GM12891 (cell line): ENCODE measurements around the gene RERE.

Experiments used
- DNase-seq: peaks from one replicate; pipeline ENCODE4 v3.0.0; 2011; ENCODE audit warnings: low spot score; ENCODE audit not compliant: insufficient read length
- FAIRE-seq: peaks from 2 replicates; lab custom pipeline; 2011; peaks lifted over from hg19 to GRCh38; lab: Jason Lieb, UNC
- PAX5 ChIP-seq: IDR thresholded peaks from 2 replicates; pipeline ENCODE4 v1.6.1; 2011; ENCODE audit warnings: low read length, moderate library complexity, mild to moderate bottlenecking; ENCODE audit not compliant: insufficient read depth, severe bottlenecking
- POLR2A ChIP-seq: IDR thresholded peaks from 2 replicates; pipeline ENCODE4 v1.6.1; 2011; ENCODE audit warnings: low read depth, low read length, control low read depth
- POLR2AphosphoS5 ChIP-seq: IDR thresholded peaks from 2 replicates; pipeline ENCODE4 v1.6.1; 2011; ENCODE audit warnings: low read depth, low read length, control low read depth
- POU2F2 ChIP-seq: IDR thresholded peaks from 2 replicates; pipeline ENCODE4 v1.6.1; 2011; ENCODE audit warnings: low read depth, mild to moderate bottlenecking, control low read depth, low read length, moderate library complexity
- SPI1 ChIP-seq: IDR thresholded peaks from 2 replicates; pipeline ENCODE4 v1.6.1; 2011; ENCODE audit warnings: low read depth, low read length, control low read depth
- TAF1 ChIP-seq: IDR thresholded peaks from 2 replicates; pipeline ENCODE4 v1.6.1; 2011; ENCODE audit warnings: low read depth, low read length, control low read depth

RERE gene

DNA sequence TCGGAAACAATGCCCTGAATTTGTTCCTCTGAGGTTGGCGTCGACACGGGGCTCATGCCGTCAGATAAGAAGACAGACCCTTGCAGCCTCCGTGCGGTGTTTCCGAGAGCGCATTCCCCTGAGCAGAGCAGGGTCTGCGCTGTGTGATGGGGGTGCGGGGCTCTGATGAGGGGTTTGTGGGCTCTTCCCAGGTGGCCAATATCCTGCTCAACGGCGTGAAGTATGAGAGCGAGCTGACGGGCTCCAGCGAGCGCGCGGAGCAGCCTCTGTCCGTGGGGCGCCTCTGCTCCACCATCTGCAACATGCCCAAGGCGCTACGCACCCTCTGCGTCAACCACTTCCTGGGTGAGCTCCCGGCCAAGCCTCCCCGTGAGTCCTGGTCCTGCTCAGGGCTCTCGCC, 482.2 kb downstream of the RERE start:
- FAIRE-seq (no peak), DNase-seq (no peak)
- no peak for TF ChIP-seq PAX5
- TF ChIP-seq POLR2AphosphoS5 = no peak
- no peak for TF ChIP-seq POU2F2
- no peak for TF ChIP-seq SPI1
- TF ChIP-seq POLR2A = no peak
- TF ChIP-seq TAF1 = no peak

DNA sequence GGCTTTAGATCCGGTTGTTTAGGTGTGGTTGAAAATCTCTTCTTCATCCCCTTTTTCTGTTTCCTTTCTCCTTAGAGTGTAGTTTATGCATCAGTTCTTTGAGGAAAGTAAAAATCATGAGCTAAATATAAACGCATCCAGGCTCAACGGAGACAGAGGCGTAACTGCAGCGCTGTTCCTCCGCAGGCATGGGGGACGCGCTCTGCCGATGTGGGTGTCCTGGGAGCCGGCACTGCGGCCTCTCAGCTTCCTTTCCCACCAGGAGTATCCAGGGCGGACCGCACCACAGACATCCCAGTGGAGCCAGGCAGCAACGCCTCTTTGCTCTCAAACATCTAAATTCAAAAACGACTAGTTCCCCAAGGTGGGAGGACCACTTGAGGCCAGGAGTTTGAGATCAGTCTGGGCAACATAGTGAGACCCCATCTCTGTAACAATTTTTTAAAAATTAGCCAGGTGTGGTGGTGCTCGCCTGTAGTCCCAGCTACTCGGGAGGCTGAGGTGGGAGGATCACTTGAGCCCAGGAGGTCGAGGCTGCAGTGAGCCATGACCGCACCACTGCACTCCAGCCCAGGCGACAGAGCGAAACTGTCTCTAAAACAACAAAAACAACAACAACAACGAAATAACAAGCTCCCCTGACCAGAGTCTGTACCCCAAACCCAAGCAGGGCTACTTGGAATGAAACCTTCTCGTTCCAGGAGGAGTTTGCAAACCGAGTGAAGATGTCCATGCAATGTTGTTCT, 483.2 kb downstream of the RERE start:
- FAIRE-seq (no peak), DNase-seq (no peak)
- TF ChIP-seq SPI1 = no peak
- no peak for TF ChIP-seq TAF1
- TF ChIP-seq PAX5 = no peak
- no peak for TF ChIP-seq POLR2A
- no peak for TF ChIP-seq POLR2AphosphoS5
- TF ChIP-seq POU2F2 = no peak

DNA sequence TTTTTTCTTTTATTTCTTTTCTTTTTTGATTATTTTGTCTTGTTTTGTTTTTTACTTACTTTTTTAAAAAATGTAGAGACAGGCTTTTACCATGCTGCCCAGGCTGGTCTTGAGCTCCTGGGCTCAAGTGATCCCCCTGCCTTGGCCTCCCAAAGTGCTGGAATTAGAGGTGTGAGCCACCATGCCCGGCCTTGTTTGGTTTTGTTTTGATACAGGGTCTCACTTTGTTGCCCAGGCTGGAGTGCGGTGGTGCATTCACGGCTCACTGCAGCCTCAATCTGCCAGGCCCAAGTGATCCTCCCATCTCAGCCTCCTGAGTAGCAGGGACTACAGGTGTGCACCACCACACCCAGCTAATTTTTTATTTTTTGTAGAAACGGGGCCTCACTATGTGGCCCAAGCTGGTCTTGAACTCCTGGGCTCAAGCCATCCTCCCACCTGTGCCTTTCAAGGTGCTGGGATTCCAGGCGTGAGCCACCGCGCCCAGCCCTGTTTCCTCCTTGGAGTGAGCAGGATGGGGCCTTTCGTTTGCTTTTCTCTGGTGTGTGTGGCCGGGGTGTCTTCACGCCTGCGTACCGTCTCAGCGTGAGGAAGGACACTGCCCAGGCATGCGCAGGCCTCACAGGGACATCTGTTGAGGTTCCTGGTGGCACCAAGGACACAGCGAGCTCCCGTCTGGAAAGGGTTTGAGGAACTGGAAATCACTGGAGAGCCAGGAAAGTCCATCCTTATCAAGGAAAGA, 484.0 kb downstream of the RERE start:
- DNase-seq = no peak
- TF ChIP-seq TAF1 (no peak), POU2F2 (no peak), POLR2A (no peak), SPI1 (no peak), PAX5 (no peak)
- no peak for FAIRE-seq

DNA sequence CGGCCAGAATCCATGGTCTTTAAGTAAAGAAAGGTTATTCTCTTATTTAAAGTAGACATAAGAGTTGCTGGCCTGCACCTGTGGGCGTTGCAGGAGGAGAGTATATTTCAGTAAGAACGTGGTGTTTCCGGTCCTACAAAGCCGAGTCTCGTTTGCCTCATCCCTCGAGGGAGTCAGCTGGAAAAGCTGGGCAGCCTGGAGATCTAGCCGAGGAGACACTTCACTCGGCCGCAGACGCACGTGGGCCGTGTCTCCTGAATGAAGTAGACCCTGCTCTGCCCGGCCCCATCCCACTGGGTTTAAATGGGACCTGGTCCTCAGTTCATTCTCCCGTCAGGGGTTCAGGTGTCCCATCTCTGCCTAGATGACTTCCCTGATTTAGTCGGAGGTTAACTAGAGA, 484.6 kb downstream of the RERE start:
- FAIRE-seq = no peak
- TF ChIP-seq POU2F2 (no peak), TAF1 (no peak), SPI1 (no peak), POLR2A (no peak), POLR2AphosphoS5 (no peak), PAX5 (no peak)

DNA sequence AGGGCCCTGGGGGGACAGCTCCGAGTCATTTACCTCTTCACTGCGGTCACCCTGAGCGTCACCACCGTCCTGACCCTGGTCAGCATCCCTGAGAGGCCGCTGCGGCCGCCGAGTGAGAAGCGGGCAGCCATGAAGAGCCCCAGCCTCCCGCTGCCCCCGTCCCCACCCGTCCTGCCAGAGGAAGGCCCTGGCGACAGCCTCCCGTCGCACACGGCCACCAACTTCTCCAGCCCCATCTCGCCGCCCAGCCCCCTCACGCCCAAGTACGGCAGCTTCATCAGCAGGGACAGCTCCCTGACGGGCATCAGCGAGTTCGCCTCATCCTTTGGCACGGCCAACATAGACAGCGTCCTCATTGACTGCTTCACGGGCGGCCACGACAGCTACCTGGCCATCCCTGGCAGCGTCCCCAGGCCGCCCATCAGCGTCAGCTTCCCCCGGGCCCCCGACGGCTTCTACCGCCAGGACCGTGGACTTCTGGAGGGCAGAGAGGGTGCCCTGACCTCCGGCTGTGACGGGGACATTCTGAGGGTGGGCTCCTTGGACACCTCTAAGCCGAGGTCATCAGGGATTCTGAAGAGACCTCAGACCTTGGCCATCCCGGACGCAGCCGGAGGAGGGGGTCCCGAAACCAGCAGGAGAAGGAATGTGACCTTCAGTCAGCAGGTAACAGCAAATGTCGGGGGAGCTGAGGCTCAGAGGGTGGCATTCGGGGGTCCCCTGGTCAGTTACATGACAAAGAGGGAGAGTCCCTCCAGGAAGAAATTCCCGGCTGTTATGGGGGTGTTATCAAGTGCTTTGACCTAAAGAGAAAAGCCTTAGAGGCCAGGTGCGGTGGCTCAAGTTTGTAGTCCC, 486.9 kb downstream of the RERE start:
- no peak for FAIRE-seq
- no peak for TF ChIP-seq POLR2A
- TF ChIP-seq POU2F2 = no peak
- no peak for TF ChIP-seq PAX5
- no peak for TF ChIP-seq TAF1
- TF ChIP-seq POLR2AphosphoS5 = no peak
- no peak for TF ChIP-seq SPI1
- DNase-seq = no peak

More for the DNA sequence above, 484.6 kb downstream of the RERE start:
- no peak for DNase-seq

DNA sequence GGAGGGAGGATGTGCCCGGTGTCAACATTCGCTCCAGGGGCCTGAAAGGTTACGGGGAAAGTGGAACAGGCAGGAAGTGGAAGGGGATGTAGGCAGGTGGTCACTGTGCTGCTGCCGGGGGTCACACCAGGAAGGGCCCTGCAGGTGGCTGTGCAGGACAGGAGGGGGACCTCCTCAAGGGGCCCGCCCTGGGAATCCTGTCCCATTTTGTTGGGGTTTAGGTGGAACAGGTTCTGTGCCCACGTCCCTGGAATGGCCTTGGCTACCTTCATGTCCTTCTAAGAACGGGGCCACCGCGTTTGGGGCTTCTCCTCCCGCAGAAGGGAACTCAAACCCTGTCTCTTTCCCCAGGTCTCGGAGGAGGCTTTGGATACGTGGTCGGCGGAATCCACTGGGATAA, 487.6 kb downstream of the RERE start:
- FAIRE-seq (no peak), DNase-seq (no peak)
- TF ChIP-seq POLR2AphosphoS5 (no peak), PAX5 (no peak), POU2F2 (no peak), SPI1 (no peak), POLR2A (no peak), TAF1 (no peak)

DNA sequence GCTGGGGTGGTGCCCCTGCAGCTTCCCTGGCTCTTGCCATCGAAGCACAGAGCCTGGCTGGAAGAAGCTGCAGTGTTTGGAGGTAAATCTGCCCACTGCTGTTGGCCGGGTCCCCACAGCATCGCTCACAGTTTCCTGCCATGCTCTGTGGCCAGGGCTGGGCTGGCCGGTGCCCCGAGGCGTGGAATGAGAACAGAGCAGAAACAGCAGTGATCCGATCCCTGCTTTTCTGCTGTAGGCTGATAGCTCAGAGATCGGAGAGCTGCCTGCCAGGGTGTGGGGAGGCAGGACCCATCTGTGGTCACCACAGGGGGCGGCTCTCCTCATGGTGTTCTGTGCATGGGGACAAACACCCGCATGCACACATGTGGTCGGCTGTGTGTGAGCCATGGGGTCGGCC, 488.0 kb downstream of the RERE start:
- DNase-seq (no peak), FAIRE-seq (no peak)
- TF ChIP-seq POLR2AphosphoS5 = no peak
- no peak for TF ChIP-seq SPI1
- TF ChIP-seq TAF1 = no peak
- no peak for TF ChIP-seq POU2F2
- no peak for TF ChIP-seq POLR2A
- TF ChIP-seq PAX5 = no peak

DNA sequence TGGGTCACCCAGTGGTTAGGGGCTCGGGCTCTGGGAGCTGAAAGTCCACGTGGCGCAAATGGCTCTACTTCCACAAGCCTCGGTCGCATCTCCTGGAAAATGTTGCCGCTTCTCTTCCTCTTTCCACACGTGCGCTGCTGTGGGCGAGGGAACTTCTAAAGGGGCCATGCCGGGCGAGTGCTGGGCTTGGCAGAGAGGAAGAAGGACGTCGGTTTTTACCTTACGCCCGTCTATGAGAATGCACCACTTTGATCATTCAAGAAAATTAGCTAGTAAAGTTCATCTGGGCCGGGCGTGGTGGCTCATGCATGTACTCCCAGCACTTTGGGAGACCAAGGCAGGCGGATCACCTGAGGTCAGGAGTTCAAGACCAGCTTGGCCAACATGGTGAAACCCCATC, 489.2 kb downstream of the RERE start:
- DNase-seq = no peak
- no peak for FAIRE-seq

DNA sequence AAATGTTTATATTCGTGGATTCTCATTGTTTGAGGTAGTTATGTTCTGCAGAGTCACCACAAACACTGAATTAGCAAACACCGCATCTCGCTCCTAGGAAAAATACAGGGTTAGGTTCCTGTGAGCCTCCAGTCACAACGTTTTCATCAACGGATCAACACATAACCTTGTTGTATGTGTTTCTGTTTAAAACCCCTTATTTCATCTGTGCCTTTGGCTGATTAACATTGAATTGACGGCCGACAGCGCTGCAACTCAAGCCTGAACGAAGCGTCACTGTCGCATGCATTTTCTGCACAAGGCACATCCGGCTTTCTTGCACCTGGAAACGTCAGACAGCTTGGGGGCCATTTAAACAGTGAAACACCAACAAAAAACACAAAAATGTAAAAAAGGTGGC, 491.2 kb downstream of the RERE start:
- FAIRE-seq (no peak), DNase-seq (no peak)
- TF ChIP-seq POLR2A = no peak
- TF ChIP-seq TAF1 = no peak
- no peak for TF ChIP-seq POU2F2
- no peak for TF ChIP-seq PAX5
- TF ChIP-seq SPI1 = no peak
- TF ChIP-seq POLR2AphosphoS5 = no peak

More for the DNA sequence above, 489.2 kb downstream of the RERE start:
- TF ChIP-seq TAF1 = no peak
- TF ChIP-seq SPI1 = no peak
- TF ChIP-seq POLR2AphosphoS5 = no peak
- TF ChIP-seq PAX5 = no peak
- no peak for TF ChIP-seq POLR2A
- TF ChIP-seq POU2F2 = no peak
